Lower leg skin (tissue), 4 donors: ENCODE results near the gene SAMD13. TPM values are rescaled to one million over a fixed set of nuclear protein-coding genes. Genes with fewer than 3 reads are reported as not detected.

Experiments
- DNase-seq, 2 donors: peaks; one replicate each; pipeline ENCODE4 v3.0.0-alpha.2; 2019; ENCODE audit warnings: low spot score in 2 of 2
- H3K4me3 ChIP-seq: fragments of 200-600 bp; sonication (generic); 2 replicates; pipeline ENCODE4 v1.5.1; 2017; ENCODE audit warnings: mild to moderate bottlenecking, low read depth; ENCODE audit not compliant: poor library complexity, severe bottlenecking
- POLR2A ChIP-seq, 2 donors: fragments of 450-650 bp; IDR thresholded peaks; one replicate each; pipeline ENCODE4 v1.6.1; 2016 to 2017; ENCODE audit warnings: antibody characterized with exemption in 2 of 2, mild to moderate bottlenecking in 1 of 2, moderate library complexity in 1 of 2
- WGBS, 2 donors: methylation state at CpG; one replicate each; pipeline ENCODE4 v1.1.5; 2018; 5-methylcytosine and 5-hydroxymethylcytosine counted together
- intact Hi-C: fragments of 100-400 bp; cut with DNase I; formaldehyde crosslinking; loops from one replicate; pipeline ENCODE4 v1.15.0; 2023; ENCODE audit warnings: low total_unique reads
- total RNA-seq, 4 donors: library from RNA; depleted of rRNA; stranded (reverse); fragments of >200 nt; gene quantifications; one replicate each; pipeline ENCODE4 v1.1.0, GENCODE V29; 2016
- TF ChIP-seq, protein P1 (sequence below), 3 donors: fragments of 450-650 bp; IDR thresholded peaks; one replicate each; pipeline ENCODE4 v1.5.1; 2016; ENCODE audit warnings: antibody characterized with exemption in 3 of 3, mild to moderate bottlenecking in 3 of 3, moderate library complexity in 2 of 3

Gene SAMD13
- total RNA-seq, 4 donors from 2014 or later = 0.88 to 1.1 TPM; not detected in 2

DNA sequence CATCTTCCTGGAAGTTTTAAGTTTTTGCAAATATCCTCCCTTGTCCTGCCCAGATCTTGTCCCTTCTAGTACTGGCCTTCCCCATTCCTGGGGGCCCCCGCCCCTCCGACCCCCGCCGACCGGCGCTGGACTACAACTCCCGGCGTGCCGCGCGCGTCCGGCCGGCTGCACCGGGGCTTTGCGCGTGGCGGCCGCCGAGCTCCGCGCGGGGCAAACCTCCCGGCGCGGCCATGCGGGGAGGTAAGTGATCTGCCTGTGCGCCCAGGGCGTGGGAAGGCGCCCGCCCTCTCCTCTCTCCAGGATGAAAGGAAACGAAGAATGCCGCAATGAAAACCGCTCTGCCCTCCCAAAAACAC lies 3.2 kb upstream of the SAMD13 start:
- peak; percentile 25 to 90 for DNase-seq
- 1% methylated on average over 28 to 34 of the region's 34 CpGs for WGBS, 2 donors
- H3K4me3 ChIP-seq = peak overlapping the region; percentile 92
- TF ChIP-seq, protein P1, sequence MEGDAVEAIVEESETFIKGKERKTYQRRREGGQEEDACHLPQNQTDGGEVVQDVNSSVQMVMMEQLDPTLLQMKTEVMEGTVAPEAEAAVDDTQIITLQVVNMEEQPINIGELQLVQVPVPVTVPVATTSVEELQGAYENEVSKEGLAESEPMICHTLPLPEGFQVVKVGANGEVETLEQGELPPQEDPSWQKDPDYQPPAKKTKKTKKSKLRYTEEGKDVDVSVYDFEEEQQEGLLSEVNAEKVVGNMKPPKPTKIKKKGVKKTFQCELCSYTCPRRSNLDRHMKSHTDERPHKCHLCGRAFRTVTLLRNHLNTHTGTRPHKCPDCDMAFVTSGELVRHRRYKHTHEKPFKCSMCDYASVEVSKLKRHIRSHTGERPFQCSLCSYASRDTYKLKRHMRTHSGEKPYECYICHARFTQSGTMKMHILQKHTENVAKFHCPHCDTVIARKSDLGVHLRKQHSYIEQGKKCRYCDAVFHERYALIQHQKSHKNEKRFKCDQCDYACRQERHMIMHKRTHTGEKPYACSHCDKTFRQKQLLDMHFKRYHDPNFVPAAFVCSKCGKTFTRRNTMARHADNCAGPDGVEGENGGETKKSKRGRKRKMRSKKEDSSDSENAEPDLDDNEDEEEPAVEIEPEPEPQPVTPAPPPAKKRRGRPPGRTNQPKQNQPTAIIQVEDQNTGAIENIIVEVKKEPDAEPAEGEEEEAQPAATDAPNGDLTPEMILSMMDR (IDR thresholded peaks at IDR 0.05) = no peak
- TF ChIP-seq POLR2A (IDR thresholded peaks at IDR 0.05) = no peak
- intact Hi-C loops = no loop called here

DNA sequence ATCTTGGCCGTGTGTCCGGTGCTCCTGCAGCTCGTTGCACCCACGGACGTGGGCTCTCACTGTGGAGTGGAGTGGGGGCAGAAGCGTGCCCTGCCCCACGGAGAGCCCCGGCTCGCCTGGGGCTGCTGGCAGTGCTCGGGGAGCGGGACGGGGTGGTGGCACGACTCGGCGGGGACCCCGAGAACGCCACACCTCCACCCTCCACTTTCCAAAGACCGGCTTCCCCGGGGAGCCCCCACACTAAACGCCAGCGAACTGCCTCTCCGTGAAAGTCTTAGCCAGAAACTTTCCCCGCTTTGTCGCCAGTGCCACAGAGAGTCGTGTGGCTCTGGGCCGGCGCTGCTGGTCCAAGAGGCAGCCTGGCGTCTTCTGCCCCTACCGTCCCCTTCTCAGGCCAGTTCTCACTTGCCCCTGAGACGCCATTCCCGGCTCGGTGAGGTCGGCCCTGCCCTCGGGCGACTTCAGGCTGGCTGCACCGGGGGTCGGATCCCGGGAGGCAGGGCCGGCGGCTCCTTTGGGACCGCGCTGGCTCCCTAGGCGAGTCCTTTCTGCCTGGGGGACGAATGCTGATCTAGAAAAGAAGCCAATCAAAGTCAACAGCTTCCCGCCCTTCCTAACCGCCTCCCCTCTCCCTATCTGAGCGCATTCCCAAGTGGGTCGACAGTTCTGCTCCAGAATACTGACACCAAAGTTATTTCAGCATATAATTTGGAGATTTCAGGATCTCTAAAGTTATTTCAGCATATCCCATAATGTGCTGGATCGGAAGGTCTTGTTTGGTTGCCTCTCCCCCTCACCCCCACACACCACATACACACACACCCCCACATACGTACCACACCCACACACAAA lies 2.6 kb upstream of the SAMD13 start:
- intact Hi-C loops = no loop called here
- peak; percentile 19 to 89 for DNase-seq
- H3K4me3 ChIP-seq = peak overlapping the region; percentile 92
- TF ChIP-seq POLR2A (IDR thresholded peaks at IDR 0.05) = no peak
- TF ChIP-seq, protein P1 (IDR thresholded peaks at IDR 0.05) = no peak
- 2 to 3% methylated on average over 21 to 36 of the region's 50 CpGs for WGBS, 2 donors

DNA sequence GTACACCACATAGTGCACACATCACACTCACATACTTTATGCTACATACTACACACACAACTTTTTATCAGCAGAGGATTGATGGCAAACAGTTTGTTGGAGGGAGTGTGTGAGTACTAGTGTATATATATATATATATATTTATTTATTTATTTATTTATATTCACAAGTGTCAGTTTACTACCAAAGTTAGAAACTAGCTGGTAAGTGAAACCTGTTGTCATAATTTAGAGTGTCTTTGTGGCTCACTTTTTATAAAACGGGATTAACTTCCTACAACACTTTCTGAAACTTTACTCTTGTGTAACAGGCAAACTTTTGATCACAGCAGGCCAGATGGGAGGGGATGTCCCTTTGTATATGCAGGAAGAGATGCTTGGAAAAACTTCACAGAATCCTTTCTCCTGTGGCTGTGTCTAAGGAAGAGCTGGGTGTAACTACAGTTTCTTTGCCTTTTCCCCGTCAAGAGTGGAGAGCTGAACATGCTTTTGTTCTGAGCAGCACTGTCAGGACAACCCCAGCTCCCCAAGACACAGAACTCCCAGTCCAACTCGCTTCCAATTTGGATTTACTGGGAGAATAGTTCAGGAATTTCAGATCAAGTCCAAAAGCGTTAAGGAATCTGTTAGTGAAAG lies 1.9 kb upstream of the SAMD13 start:
- DNase-seq = no peak
- intact Hi-C loops = no loop called here
- 21 to 25% methylated on average over 4 of the region's 4 CpGs for WGBS, 2 donors
- TF ChIP-seq, protein P1 (IDR thresholded peaks at IDR 0.05) = no peak
- TF ChIP-seq POLR2A (IDR thresholded peaks at IDR 0.05) = no peak
- no peak overlapping the region for H3K4me3 ChIP-seq

DNA sequence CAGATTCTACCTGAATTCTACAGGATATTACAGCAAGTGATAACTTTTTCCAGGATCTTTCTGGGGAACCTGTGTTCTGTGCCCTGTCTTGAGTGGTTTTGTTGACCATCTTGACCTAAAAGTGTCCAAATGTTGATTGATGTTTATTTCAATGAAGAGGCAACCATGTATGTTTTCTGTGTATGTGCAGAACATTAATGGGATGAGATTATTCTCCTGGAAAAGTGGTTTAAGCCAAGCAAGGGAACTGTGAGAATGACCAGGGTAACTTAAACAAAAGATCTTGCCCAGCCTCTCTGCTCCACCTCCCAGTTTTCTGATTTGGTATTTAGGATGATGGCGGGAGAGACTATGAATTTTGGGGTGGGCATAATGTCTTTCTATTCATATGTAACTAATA lies 1.0 kb upstream of the SAMD13 start:
- WGBS, 2 donors = 82 to 83% methylated on average over 1 of the region's 1 CpG
- no peak overlapping the region for H3K4me3 ChIP-seq
- intact Hi-C loops = no loop called here
- TF ChIP-seq, protein P1 (IDR thresholded peaks at IDR 0.05) = no peak
- DNase-seq = no peak

DNA sequence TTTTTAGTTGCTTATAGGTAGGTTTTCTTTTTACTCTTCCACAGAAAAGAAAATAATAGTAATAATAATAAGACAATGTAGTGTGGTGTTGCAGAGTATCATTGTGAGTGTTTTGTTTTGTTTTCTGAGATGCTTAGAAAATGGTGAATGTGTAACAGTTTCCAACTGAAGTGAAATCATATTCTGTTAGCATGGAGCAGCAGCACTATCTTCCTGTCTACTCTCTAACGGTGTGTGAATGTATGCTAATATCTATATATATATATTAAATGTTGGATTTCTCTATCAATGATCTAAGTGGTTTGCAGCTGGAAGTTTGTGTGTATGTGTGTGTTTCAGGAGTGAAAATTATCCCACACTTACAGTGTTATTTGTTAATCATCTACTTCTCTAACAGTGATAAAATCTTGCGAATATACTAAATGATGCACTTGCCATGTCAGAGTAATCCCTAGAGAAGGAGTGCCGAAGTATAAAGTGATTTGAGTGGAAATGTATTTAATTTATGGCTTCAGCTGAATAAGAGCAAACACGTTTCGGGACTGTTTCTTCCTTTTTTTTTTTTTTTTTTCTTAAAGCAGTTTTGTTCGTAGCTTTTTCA lies 377 bp downstream of the SAMD13 start:
- H3K4me3 ChIP-seq = no peak overlapping the region
- DNase-seq = no peak
- TF ChIP-seq POLR2A (IDR thresholded peaks at IDR 0.05) = no peak
- TF ChIP-seq, protein P1 (IDR thresholded peaks at IDR 0.05) = no peak
- 3 to 7% methylated on average over 6 of the region's 6 CpGs for WGBS, 2 donors
- intact Hi-C loops = no loop called here
